ENCODE measurements around the gene MAST4.

DNA sequence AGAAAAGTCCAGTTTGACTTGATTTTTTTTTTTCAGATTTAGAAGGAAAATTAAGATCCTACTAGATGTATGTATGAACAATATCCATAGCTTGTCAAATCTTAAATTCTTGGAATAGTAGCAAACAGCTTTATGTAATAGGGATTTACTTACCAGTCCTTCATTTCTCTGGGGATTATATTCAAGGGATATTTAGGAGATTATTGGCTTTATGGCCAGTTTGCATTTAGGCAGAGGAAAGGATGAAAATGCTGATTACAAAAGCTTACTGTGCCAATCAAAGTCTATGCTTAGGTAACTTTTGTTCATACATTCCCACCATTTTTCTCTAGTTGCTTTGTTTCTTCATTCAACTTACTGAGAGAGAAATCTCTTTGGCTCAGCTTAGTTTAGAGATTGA lies 47.9 kb downstream of the MAST4 start:
- TF ChIP-seq CEBPB (IDR thresholded peaks at IDR 0.05; ENCODE audit: low read depth, low read length) (no peak), POLR2A (IDR thresholded peaks at IDR 0.05; ENCODE audit: low read depth, low read length) (no peak), MXI1 (IDR thresholded peaks at IDR 0.05; ENCODE audit: borderline replicate concordance, low read depth, low read length) (no peak), RAD21 (IDR thresholded peaks at IDR 0.05; ENCODE audit: low read length) (no peak), RFX5 (IDR thresholded peaks at IDR 0.05; ENCODE audit: low read depth, low read length) (no peak)
- TF ChIP-seq, protein P1, sequence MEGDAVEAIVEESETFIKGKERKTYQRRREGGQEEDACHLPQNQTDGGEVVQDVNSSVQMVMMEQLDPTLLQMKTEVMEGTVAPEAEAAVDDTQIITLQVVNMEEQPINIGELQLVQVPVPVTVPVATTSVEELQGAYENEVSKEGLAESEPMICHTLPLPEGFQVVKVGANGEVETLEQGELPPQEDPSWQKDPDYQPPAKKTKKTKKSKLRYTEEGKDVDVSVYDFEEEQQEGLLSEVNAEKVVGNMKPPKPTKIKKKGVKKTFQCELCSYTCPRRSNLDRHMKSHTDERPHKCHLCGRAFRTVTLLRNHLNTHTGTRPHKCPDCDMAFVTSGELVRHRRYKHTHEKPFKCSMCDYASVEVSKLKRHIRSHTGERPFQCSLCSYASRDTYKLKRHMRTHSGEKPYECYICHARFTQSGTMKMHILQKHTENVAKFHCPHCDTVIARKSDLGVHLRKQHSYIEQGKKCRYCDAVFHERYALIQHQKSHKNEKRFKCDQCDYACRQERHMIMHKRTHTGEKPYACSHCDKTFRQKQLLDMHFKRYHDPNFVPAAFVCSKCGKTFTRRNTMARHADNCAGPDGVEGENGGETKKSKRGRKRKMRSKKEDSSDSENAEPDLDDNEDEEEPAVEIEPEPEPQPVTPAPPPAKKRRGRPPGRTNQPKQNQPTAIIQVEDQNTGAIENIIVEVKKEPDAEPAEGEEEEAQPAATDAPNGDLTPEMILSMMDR (conservative IDR thresholded peaks at IDR 0.05; ENCODE audit: low read depth, low read length), result no peak
- TF ChIP-seq, protein P2, sequence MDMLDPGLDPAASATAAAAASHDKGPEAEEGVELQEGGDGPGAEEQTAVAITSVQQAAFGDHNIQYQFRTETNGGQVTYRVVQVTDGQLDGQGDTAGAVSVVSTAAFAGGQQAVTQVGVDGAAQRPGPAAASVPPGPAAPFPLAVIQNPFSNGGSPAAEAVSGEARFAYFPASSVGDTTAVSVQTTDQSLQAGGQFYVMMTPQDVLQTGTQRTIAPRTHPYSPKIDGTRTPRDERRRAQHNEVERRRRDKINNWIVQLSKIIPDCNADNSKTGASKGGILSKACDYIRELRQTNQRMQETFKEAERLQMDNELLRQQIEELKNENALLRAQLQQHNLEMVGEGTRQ (IDR thresholded peaks at IDR 0.05; ENCODE audit: low read depth, low read length), result no peak

All from IMR-90 (cell line).